ENCODE measurements around the gene ITPKA. TPM values are rescaled to one million over a fixed set of nuclear protein-coding genes. Genes with fewer than 3 reads are reported as not detected.

The ITPKA gene
- total RNA-seq, 1 donor from 2014 or later, result not detected

- intact Hi-C loops (cut with DNase I), result no loop called here
- ATAC-seq (no peak), DNase-seq (ENCODE audit: low spot score) (no peak)
Observed at GRCh38 chr15:41487381-41487780, 6.3 kb upstream of the ITPKA start.

DNA sequence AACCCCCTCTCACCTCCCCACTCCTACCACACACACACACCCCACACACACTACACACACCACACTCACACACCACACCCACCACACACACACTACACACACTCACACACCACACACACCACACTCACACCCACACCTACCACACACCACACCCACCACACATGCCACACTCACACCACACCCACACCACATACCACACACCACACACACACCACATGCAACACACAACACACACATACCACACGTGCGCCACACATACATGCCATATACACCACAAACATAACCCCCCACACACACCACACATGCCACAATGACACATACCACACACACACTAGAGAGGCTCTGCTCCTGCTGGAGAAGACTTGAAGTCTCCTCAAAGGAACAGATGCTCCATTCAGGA, 5.9 kb upstream of the ITPKA start:
- intact Hi-C loops (cut with DNase I), result no loop called here
- DNase-seq (ENCODE audit: low spot score) (no peak), ATAC-seq (no peak)

DNA sequence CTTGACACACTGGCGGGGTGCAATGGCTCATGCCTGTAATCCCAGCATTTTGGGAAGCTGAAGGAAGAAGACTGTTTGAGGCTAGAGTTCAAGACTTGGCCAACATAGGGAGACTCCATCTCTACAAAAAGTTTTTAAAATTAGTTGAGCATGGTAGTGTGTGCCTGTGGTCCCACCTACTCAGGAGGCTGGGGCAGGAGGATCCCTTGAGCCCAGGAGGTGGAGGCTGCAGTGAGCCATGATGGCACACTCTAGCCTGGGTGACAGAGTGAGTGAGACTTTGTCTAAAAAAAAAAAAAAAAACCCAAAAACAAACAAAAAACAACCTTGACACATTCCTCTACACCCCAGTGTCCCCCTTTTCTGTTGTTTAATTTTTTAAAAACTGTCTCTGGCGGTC, 4.0 kb upstream of the ITPKA start:
- DNase-seq (ENCODE audit: low spot score) (no peak), ATAC-seq (no peak)
- intact Hi-C loops (cut with DNase I), result no loop called here

DNA sequence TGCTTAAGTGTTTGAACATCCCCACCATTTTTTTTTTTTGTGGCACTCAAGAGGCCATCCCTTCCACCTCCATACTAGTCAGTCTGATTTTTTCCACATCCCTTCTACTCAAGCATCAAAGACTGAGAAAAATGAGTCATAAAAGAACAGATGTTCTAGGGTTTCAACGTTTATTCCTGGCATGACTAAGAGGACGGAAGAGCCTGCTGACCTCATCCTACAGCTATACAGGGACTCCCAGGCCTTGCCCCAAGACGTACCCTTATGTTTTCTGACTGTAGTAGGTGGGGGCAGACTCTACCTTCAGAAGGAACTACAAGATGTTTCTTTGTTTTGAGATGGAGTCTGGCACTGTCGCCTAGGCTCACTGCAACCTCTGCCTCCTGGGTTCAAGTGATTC, 3.3 kb upstream of the ITPKA start:
- intact Hi-C loops (cut with DNase I), result no loop called here
- ATAC-seq, result no peak
- DNase-seq (ENCODE audit: low spot score), result no peak

GRCh38 chr15:41491889-41492288, 1.8 kb upstream of the ITPKA start:
- no peak for DNase-seq (ENCODE audit: low spot score)
- no peak for ATAC-seq
- intact Hi-C loops (cut with DNase I), result no loop called here

- ATAC-seq (no peak), DNase-seq (ENCODE audit: low spot score) (no peak)
- intact Hi-C loops (cut with DNase I), result no loop called here
Observed at GRCh38 chr15:41492597-41493204, 973 bp upstream of the ITPKA start.

GRCh38 chr15:41493902-41494189, 172 bp downstream of the ITPKA start:
- DNase-seq (ENCODE audit: low spot score) (no peak), ATAC-seq (no peak)
- intact Hi-C loops (cut with DNase I), result no loop called here

DNA sequence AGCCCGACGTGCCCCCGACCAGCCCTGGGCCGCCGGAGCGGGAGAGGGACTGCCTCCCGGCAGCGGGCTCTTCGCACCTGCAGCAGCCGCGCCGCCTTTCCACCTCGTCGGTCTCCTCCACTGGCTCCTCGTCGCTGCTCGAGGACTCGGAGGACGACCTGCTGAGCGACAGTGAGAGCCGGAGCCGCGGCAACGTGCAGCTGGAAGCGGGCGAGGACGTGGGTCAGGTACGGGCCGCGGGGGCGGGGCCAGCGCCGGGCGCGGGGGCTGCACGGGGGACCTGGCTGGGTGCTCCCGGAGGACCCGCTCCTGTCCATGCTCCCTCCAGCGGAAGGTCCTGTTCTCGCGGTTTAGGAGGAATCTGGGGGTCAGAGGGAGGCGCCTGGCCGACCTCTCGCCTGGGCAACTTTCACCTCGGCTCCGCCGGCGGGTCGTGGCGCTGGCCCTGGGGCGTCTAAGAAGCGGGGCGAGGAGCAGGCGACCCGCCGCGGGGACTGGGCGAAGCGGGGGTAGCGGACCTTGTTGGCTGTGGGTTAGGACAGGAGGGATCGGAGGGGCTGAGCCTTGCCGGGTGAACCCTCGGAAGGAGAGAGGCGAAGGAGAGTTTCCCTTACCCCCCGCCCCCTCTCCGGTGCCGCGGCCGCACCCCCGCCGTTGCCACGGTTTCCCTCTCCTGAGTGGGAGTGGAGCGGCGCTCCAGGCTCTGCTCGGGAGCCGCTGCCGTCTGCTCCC, 682 bp downstream of the ITPKA start:
- ATAC-seq, result peak; percentile 5
- intact Hi-C loops (cut with DNase I), result no loop called here
- no peak for DNase-seq (ENCODE audit: low spot score)

- ATAC-seq, result no peak
- intact Hi-C loops (cut with DNase I), result no loop called here
- no peak for DNase-seq (ENCODE audit: low spot score)
Observed at GRCh38 chr15:41494922-41495735, 1.5 kb downstream of the ITPKA start.

DNA sequence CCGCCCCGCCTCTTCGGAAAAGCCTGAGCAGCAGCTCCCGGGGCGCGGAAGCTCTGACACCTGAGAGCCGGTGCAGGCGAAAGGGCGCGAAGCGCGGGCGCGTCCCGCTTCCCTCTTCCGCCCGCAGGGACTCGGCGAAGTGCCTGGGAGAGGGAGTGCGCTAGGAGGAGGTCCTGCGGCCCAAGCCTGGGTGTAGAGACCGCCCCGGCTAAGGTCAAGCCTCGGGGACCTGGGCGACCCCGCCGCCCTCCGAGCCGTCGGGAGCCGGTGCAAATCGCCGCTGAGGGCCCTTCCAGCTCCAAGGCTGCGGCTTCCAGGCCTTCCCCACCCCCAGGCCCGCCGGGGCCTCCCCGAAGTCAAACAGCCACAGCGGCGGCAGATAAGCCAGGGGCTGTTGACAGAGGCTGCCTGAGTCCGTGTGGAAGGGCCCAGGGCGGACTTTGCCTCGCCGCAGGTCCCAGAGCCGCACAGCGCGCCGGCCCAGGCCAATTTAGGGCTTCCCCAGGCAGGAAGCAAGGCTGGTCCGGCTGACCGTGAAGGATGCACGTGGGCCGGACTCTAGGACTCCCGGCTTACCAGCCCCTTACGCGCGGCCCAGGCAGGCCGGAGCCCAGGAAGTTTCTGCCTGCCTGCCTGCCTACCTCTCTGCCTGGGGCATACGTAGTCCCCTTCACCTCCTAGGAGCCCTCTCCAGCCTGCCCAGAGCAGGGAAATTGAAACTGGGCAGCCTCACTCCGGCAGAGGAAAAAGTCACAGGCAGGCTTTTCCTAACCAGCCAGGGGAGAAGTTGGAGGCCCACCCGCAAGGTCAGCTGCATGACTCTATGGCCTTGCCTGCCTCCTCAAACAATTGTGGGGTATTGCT, 2.3 kb downstream of the ITPKA start:
- DNase-seq (ENCODE audit: low spot score) (no peak), ATAC-seq (peak; percentile 25)
- intact Hi-C loops (cut with DNase I), result no loop called here

DNA sequence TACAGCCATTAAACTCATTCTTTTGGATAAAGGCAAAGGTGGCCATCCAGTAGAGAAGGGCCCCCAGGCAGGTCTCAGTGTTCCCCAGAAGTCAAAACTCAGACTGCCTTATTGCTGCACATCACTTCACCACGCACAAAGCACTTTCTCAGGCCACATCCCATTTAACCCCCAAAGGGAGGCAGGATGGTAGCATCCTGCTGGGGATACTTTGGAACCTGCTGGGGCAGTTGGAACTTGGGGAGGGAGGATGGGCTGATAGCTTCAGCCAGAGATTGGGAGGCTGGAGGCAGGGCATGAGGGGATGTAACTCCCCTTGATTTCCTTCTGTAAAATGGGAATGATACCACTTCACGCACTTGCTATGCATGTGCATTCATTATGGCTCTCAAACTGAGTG, 5.0 kb downstream of the ITPKA start:
- no peak for DNase-seq (ENCODE audit: low spot score)
- intact Hi-C loops (cut with DNase I), result no loop called here

GRCh38 chr15:41499109-41499851, 5.6 kb downstream of the ITPKA start:
- intact Hi-C loops (cut with DNase I), result no loop called here
- ATAC-seq (no peak), DNase-seq (ENCODE audit: low spot score) (no peak)

More for the DNA sequence above, 5.0 kb downstream of the ITPKA start:
- ATAC-seq, result no peak

- ATAC-seq (no peak), DNase-seq (ENCODE audit: low spot score) (no peak)
- intact Hi-C loops (cut with DNase I), result no loop called here
Observed at GRCh38 chr15:41501191-41501917, 7.7 kb downstream of the ITPKA start.

DNA sequence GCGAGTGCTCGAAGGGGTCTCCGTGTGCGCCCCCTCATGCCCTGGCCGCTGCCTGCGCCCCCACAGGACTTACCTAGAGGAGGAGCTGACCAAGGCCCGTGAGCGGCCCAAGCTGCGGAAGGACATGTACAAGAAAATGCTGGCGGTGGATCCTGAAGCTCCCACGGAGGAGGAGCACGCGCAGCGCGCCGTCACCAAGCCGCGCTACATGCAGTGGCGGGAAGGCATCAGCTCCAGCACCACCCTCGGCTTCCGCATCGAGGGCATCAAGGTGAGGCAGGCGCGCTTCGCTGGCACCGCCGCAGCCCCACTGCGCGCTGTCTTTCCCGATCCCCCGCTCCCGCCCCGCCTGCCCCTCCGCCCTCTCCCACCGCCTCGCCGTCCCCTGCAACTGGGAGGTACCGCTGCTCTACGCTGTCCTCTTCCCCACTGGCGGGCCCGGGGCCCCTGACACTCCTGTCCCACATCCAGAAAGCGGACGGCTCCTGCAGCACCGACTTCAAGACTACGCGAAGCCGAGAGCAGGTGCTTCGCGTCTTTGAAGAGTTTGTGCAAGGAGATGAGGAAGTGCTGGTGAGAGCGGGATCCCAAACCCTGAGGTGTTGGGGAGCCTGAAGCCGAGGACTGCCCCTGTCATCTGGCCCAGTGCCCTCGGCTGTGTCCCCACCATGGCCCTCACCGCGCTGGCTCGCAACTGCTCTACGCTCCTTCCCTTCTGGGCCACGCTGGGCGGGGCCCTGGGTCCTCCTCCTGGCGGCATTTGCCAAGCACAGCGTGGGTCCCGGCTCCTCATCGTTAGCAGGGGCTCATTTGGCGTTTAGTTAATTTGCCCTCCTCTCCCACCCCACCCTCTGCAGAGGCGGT, 8.5 kb downstream of the ITPKA start:
- intact Hi-C loops (cut with DNase I), result no loop called here
- ATAC-seq (no peak), DNase-seq (ENCODE audit: low spot score) (no peak)

- ATAC-seq, result no peak
Observed at GRCh38 chr15:41502795-41503668, 9.4 kb downstream of the ITPKA start.

GRCh38 chr15:41503669-41504010, 10.0 kb downstream of the ITPKA start:
- no peak for ATAC-seq
- intact Hi-C loops (cut with DNase I), result no loop called here
- no peak for DNase-seq (ENCODE audit: low spot score)

More at GRCh38 chr15:41502795-41503668, 9.4 kb downstream of the ITPKA start:
- DNase-seq (ENCODE audit: low spot score), result no peak
- intact Hi-C loops (cut with DNase I), result no loop called here
